BLaER1 treated with 17β-estradiol and CSF1 and Interleukin-3, amounts not matched to agents 10 nM and 100 nM (cell line): ENCODE measurements around the gene LRRK1.
A peak's percentile ranks its signal among the peaks of the same experiment; 100 is the strongest.

Source experiments
- H3K27ac ChIP-seq, 11 experiments: shearing (Covaris generic); formaldehyde crosslinking; 2 replicates each; pipeline ENCODE4 v1.8.1; 2022
- H3K27me3 ChIP-seq, 11 experiments: shearing (Covaris generic); formaldehyde crosslinking; 2 replicates each; pipeline ENCODE4 v1.8.1; 2022
- H3K36me3 ChIP-seq, 11 experiments: shearing (Covaris generic); formaldehyde crosslinking; 2 replicates each; pipeline ENCODE4 v1.8.1; 2022
- H3K4me1 ChIP-seq, 10 experiments: shearing (Covaris generic); formaldehyde crosslinking; 2 replicates each; pipeline ENCODE4 v1.8.1; 2022
- H3K4me2 ChIP-seq, 11 experiments: shearing (Covaris generic); formaldehyde crosslinking; 2 replicates each; pipeline ENCODE4 v1.8.1; 2022
- H3K4me3 ChIP-seq, 10 experiments: shearing (Covaris generic); formaldehyde crosslinking; 2 replicates each; pipeline ENCODE4 v1.8.1; 2022
- H3K9ac ChIP-seq, 11 experiments: shearing (Covaris generic); formaldehyde crosslinking; 2 replicates each; pipeline ENCODE4 v1.8.1; 2022
- H3K9me3 ChIP-seq, 11 experiments: shearing (Covaris generic); formaldehyde crosslinking; replicated peaks in 1 of 11; 2 replicates each; pipeline ENCODE4 v1.8.1; 2022
- H4K20me1 ChIP-seq, 11 experiments: shearing (Covaris generic); formaldehyde crosslinking; 2 replicates each; pipeline ENCODE4 v1.8.1; 2022
- Cebpa-rat ChIP-seq, 11 experiments: shearing (Covaris generic); IDR thresholded peaks; 2 replicates each; pipeline ENCODE4 v1.8.1; 2022

The LRRK1 gene

DNA sequence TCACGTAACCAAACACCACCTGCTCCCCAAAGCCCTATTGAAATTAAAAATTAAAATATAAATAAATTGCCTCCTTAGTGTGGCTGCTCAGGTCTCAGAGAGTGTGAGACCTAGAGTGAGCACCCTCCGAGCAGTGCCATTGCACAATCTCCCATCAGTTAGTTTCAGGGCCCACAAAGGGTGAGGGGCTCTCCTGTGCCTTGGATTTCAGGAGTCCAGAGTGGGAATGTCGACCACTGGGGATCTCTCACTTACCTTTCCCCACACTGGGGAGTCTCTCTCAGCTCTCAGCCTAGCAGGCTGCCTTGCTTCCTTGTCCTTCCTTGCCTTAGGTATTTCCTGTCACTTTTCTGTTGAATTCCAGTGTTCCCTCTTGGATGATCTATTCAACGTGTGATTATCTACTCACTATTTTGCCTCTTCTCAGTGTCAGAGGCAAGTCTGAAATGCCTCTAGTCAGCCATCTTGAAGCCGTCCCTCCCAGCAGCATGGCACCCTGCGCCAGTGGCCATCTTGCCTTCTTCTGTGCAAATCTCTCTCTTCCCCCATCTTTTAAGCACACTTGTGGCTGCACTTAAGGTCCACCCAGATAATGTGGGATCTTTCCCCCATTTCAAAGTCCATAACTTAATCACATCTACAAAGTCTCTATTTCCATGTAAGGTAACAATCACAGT lies 119.3 kb downstream of the LRRK1 start:
- Histone ChIP-seq H3K9ac (no peak overlapping the region), H3K4me3 (no peak overlapping the region), H3K4me1 (peaks cover 0 to 10% (median 3%) of the 10 kb centered on the region in 10 experiments; a peak in 7 of 20 replicates), H3K9me3 (peaks cover 40 to 91% (median 55%) of the 10 kb centered on the region in 11 experiments), H3K27me3 (peaks cover 0 to 100% (median 0%) of the 10 kb centered on the region in 11 experiments; a peak in 7 of 22 replicates), H3K36me3 (peaks cover 0 to 25% (median 4%) of the 10 kb centered on the region in 11 experiments; a peak in 6 of 22 replicates), H3K4me2 (no peak overlapping the region), H3K27ac (no peak overlapping the region), H4K20me1 (peaks cover 0 to 5% (median 0%) of the 10 kb centered on the region in 11 experiments; a peak in 1 of 22 replicates)
- peak in 1 of 11 experiments; percentile 26; a peak in 1 of 22 replicates for TF ChIP-seq Cebpa-rat (IDR thresholded peaks at IDR 0.05)

DNA sequence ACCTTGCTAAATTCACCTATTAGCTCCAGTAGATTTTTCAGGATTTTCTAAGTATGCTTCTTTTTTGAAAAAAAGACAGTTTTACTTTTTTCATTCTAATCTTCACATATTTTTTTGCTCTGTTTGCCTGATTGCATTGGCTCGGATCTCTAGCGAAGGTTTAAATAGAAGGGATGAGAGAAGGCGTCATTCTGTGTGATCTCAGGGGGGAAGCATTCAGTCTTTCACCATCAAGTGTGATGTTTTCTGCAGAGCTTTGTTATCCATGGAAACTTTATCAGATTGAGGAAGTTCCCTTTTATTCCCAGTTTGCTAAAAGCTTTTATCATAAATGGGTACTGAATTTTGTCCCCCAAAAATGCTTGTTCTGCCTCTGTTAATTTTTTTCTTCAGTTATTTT lies 120.3 kb downstream of the LRRK1 start:
- TF ChIP-seq Cebpa-rat (IDR thresholded peaks at IDR 0.05): no peak
- peaks cover 31 to 81% (median 49%) of the 10 kb centered on the region in 11 experiments for H3K9me3 ChIP-seq
- H3K9ac ChIP-seq: no peak overlapping the region
- no peak overlapping the region for H3K27ac ChIP-seq
- peaks cover 0 to 18% (median 0%) of the 10 kb centered on the region in 11 experiments; a peak in 6 of 22 replicates for H3K36me3 ChIP-seq
- H3K4me3 ChIP-seq: no peak overlapping the region
- no peak overlapping the region for H3K4me2 ChIP-seq
- H4K20me1 ChIP-seq: peaks cover 0 to 10% (median 0%) of the 10 kb centered on the region in 11 experiments; a peak in 3 of 22 replicates
- peaks cover 0 to 100% (median 0%) of the 10 kb centered on the region in 11 experiments; a peak in 7 of 22 replicates for H3K27me3 ChIP-seq
- H3K4me1 ChIP-seq: peaks cover 0 to 10% (median 3%) of the 10 kb centered on the region in 10 experiments; a peak in 7 of 20 replicates

DNA sequence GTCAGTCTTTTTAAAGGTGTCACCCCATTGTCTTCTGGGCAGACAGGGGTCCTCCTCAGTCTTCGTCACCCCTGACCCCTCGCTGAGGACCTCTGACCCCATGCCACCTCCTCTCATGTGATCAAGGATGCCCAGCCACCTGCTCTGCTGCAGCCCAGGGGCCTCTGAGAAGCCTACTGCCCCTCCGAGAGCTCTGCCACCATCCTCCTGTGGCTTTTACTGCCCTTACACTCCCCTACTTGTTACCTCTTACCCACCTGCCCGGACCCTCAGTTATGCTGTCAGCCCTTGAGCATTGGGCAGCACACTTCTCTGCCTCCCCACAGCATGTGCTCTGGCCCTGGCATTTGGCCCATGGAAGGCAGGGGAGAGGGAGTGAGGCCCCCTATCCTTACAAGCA lies 123.2 kb downstream of the LRRK1 start:
- H3K27ac ChIP-seq: no peak overlapping the region
- H3K27me3 ChIP-seq: peaks cover 0 to 100% (median 0%) of the 10 kb centered on the region in 11 experiments; a peak in 6 of 22 replicates
- no peak overlapping the region for H3K4me2 ChIP-seq
- H3K9me3 ChIP-seq: peaks cover 14 to 58% (median 24%) of the 10 kb centered on the region in 11 experiments
- H3K9ac ChIP-seq: no peak overlapping the region
- H3K4me1 ChIP-seq: no peaks in the 10 kb centered on the region
- no peak for TF ChIP-seq Cebpa-rat (IDR thresholded peaks at IDR 0.05)
- H3K36me3 ChIP-seq: peaks cover 0 to 12% (median 0%) of the 10 kb centered on the region in 11 experiments; a peak in 4 of 22 replicates
- H4K20me1 ChIP-seq: peaks cover 0 to 29% (median 0%) of the 10 kb centered on the region in 11 experiments; a peak in 4 of 22 replicates
- no peak overlapping the region for H3K4me3 ChIP-seq

DNA sequence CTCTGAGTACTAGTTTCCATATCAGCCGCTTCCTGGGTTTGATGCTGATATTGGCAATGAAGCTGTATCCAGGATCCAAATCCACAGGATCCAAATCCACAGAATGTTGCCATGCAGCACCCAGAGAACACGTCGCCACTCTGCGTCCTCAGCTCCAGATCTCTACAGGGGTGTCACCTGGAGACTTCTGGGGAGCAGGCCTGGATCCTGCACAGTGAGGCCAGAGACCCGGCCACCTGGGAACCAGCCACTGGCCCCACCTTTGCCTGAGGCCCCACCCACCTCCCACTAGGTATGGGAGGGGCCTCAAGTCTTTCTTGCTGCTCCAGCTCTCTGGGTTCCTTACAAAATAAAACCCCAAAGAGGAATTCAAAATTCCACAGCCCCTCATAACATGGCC lies 123.9 kb downstream of the LRRK1 start:
- Histone ChIP-seq H4K20me1 (peaks cover 0 to 32% (median 0%) of the 10 kb centered on the region in 11 experiments; a peak in 4 of 22 replicates), H3K9me3 (peaks cover 10 to 51% (median 20%) of the 10 kb centered on the region in 11 experiments), H3K27ac (no peak overlapping the region), H3K4me3 (no peak overlapping the region), H3K36me3 (peaks cover 0 to 9% (median 0%) of the 10 kb centered on the region in 11 experiments; a peak in 3 of 22 replicates), H3K4me1 (no peaks in the 10 kb centered on the region), H3K9ac (no peak overlapping the region), H3K27me3 (peaks cover 0 to 99% (median 0%) of the 10 kb centered on the region in 11 experiments; a peak in 6 of 22 replicates), H3K4me2 (no peak overlapping the region)
- no peak for TF ChIP-seq Cebpa-rat (IDR thresholded peaks at IDR 0.05)

DNA sequence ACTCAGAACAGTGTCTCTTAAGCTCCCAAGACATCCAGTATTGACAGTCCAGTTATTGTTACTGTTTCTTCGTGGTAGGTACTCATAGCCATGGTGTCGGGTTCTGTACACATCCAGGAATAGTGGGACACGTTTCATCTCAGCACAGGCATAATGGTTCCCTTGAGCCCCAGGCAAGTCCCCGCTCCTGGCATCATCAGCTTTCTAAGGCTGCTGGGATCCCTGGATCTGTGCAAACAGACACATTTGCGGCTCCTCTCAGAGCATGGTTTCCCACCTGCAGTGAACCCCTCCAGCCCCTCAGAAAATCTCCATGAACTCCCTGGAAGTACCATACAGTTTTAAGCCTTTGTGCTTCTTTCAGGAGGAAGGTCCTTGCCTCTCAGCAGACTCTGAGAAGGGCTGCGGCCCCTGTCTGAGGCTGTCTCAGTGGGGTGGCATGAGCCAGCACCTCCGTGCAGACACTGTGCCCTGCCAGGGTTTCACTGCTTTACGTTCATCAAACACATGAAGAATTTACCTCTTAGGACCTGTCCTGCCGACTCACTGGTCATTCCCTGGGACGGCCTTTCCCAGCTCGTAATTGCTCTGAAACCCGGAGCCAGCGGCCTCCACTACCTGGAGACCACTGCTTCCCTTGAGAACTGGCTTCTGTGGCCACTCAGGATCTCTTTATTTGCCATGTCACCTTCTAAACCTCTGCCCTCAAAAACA lies 124.9 kb downstream of the LRRK1 start:
- no peak for TF ChIP-seq Cebpa-rat (IDR thresholded peaks at IDR 0.05)
- Histone ChIP-seq H3K9ac (no peak overlapping the region; a peak in 1 of 22 replicates), H4K20me1 (peaks cover 0 to 38% (median 0%) of the 10 kb centered on the region in 11 experiments; a peak in 4 of 22 replicates), H3K4me2 (no peak overlapping the region), H3K36me3 (peaks cover 0 to 9% (median 0%) of the 10 kb centered on the region in 11 experiments; a peak in 3 of 22 replicates), H3K9me3 (peaks cover 10 to 40% (median 20%) of the 10 kb centered on the region in 11 experiments), H3K4me3 (no peak overlapping the region), H3K27me3 (peaks cover 0 to 99% (median 0%) of the 10 kb centered on the region in 11 experiments; a peak in 6 of 22 replicates), H3K4me1 (no peaks in the 10 kb centered on the region), H3K27ac (no peak overlapping the region)

DNA sequence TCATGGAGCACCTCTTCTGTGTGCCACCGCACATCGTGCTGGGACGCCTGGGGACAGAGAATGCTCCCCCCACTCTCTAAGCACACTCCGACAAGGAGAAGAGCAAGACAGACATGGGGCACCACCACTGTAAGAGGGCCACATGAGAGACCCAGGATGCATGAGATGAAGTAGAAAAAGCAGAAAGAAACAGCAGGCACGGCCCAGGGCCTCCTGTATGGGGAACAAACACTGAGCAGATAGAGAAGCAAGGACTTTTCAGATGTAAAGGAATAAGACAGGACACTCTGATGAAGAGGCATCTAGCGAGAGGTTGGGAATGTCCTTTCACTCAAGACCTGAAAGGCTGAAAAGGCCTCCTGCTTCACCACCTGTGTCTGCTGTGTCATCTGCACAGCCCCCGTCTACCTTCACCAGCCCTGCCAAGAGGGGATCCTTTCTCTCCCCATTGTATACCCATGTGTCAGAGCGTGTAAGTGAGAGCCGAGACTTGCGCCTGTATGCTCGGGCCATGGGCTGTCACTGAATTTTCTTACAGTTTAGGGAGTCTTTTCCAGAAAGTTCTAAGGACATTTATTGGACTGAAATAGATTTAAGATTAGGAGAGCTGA lies 125.6 kb downstream of the LRRK1 start:
- Histone ChIP-seq H3K27ac (no peak overlapping the region), H3K9me3 (peaks cover 10 to 34% (median 20%) of the 10 kb centered on the region in 11 experiments), H3K9ac (no peak overlapping the region; a peak in 1 of 22 replicates), H3K4me3 (no peak overlapping the region), H3K4me2 (no peak overlapping the region), H4K20me1 (peaks cover 0 to 43% (median 0%) of the 10 kb centered on the region in 11 experiments; a peak in 4 of 22 replicates), H3K4me1 (no peaks in the 10 kb centered on the region), H3K27me3 (peaks cover 0 to 98% (median 0%) of the 10 kb centered on the region in 11 experiments; a peak in 6 of 22 replicates), H3K36me3 (peaks cover 0 to 9% (median 0%) of the 10 kb centered on the region in 11 experiments; a peak in 3 of 22 replicates)
- no peak for TF ChIP-seq Cebpa-rat (IDR thresholded peaks at IDR 0.05)

DNA sequence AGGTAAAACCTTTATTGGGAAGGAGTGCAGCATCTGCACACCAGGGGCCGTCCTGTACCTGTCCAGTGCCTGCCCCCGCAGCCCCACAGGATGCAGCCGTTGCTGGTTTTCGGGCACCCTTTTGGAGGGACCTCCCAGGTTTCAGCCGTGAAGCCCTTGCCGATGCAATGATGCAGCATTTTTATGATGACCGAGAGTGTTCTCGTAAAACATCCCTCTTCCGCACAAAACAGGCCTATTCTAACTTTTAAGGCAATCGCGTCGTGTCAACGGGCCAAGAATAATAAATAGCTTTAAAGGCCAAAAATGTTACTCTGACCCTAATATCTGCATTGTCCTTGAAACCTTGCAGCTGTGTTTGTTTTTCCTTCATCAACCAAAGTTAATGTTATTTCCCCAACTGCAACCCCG lies 126.1 kb downstream of the LRRK1 start:
- no peak overlapping the region for H3K4me3 ChIP-seq
- TF ChIP-seq Cebpa-rat (IDR thresholded peaks at IDR 0.05): no peak
- peaks cover 0 to 9% (median 0%) of the 10 kb centered on the region in 11 experiments; a peak in 3 of 22 replicates for H3K36me3 ChIP-seq
- H3K27ac ChIP-seq: no peak overlapping the region
- peaks cover 0 to 98% (median 0%) of the 10 kb centered on the region in 11 experiments; a peak in 6 of 22 replicates for H3K27me3 ChIP-seq
- H3K4me2 ChIP-seq: no peak overlapping the region
- no peak overlapping the region for H3K9ac ChIP-seq
- no peaks in the 10 kb centered on the region for H3K4me1 ChIP-seq
- H3K9me3 ChIP-seq: peaks cover 10 to 28% (median 20%) of the 10 kb centered on the region in 11 experiments
- H4K20me1 ChIP-seq: peaks cover 0 to 48% (median 0%) of the 10 kb centered on the region in 11 experiments; a peak in 4 of 22 replicates
